Measurements from ENCODE around the gene TINAGL1.
"Not testable (repeated sequence)": the region's sequence is repeated elsewhere in the genome, so short reads cannot be mapped to it uniquely, and the experiment has no call there.

TINAGL1 gene

GRCh38 chr1:31583995-31584868, 7.9 kb downstream of the TINAGL1 start:
- peak; percentile 25 for DNase-seq (ENCODE audit: low read depth)

- no peak for DNase-seq (ENCODE audit: low read depth)
Observed at GRCh38 chr1:31584869-31585735, 8.8 kb downstream of the TINAGL1 start.

GRCh38 chr1:31585736-31586365, 9.5 kb downstream of the TINAGL1 start:
- DNase-seq (ENCODE audit: low read depth) = no peak

GRCh38 chr1:31586376-31587327, 10.3 kb downstream of the TINAGL1 start:
- DNase-seq (ENCODE audit: low read depth) = no peak

GRCh38 chr1:31587328-31587699, 11.0 kb downstream of the TINAGL1 start:
- not testable (repeated sequence) for DNase-seq (ENCODE audit: low read depth)

- DNase-seq (ENCODE audit: low read depth) = no peak
Observed at GRCh38 chr1:31587720-31588423, 11.6 kb downstream of the TINAGL1 start.

- DNase-seq (ENCODE audit: low read depth) = no peak
Observed at GRCh38 chr1:31588751-31589515, 12.6 kb downstream of the TINAGL1 start.

GRCh38 chr1:31591425-31592093, 15.2 kb downstream of the TINAGL1 start:
- no peak for DNase-seq (ENCODE audit: low read depth)

- DNase-seq (ENCODE audit: low read depth) = no peak
Observed at GRCh38 chr1:31592132-31592531, 15.8 kb downstream of the TINAGL1 start.

- no peak for DNase-seq (ENCODE audit: low read depth)
Observed at GRCh38 chr1:31593136-31593665, 16.9 kb downstream of the TINAGL1 start.

- no peak for DNase-seq (ENCODE audit: low read depth)
Observed at GRCh38 chr1:31593770-31594632, 17.7 kb downstream of the TINAGL1 start.

- DNase-seq (ENCODE audit: low read depth) = no peak
Observed at GRCh38 chr1:31595836-31596736, 19.8 kb downstream of the TINAGL1 start.

GRCh38 chr1:31596737-31597097, 20.4 kb downstream of the TINAGL1 start:
- no peak for DNase-seq (ENCODE audit: low read depth)

GRCh38 chr1:31598980-31599379, 22.7 kb downstream of the TINAGL1 start:
- no peak for DNase-seq (ENCODE audit: low read depth)

GRCh38 chr1:31600641-31601040, 24.3 kb downstream of the TINAGL1 start:
- no peak for DNase-seq (ENCODE audit: low read depth)

GRCh38 chr1:31602081-31602480, 25.8 kb downstream of the TINAGL1 start:
- DNase-seq (ENCODE audit: low read depth) = no peak

- peak; percentile 88 for DNase-seq (ENCODE audit: low read depth)
Observed at GRCh38 chr1:31605908-31606427, 29.7 kb downstream of the TINAGL1 start.
